HG03439 (cell line): Measurements from ENCODE around the gene TICAM2.

Experiments
- ATAC-seq: cut with Tn5 transposase; IDR thresholded peaks from one replicate; pipeline ENCODE4 v1.9.1; 2021; ENCODE audit warnings: mild to moderate bottlenecking, moderate library complexity; ENCODE audit not compliant: unreplicated experiment

TICAM2 gene

DNA sequence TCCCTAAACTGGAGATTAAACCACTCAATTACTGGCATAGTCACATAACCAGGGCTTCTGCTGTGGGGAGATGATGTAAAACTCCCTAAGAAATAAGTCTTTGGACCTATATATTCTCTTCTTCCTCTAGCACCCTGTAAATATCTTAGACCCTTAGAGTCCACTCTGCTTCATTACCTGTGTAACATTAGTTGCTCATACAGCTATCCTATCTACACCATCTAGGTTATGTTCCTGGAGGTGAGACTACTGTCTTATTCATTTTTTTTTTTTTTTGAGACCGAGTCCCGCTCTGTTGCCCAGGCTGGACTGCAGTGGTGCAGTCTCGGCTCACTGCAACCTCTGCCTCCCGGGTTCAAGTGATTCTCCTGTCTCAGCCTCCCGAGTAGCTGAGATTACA lies 9.6 kb upstream of the TICAM2 start:
- no peak for ATAC-seq

DNA sequence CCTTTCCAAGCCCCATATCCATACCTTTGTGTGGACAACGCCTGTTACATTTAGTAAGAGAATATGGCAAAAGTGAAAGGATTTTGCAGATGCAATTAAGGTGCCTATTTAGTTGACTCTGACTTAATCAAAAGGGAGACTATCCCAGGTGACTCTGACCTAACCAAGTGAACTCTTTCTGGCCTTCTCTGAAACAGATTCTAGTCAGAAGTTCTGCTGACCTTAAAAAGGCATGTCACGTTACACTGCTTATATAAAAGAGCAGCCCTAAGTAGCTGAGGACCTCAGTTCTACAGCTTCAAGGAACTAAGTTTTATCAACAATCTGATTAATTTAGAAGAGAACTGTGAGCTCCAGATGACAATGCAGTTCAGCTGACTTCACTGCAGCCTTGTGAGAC lies 5.7 kb upstream of the TICAM2 start:
- no peak for ATAC-seq

DNA sequence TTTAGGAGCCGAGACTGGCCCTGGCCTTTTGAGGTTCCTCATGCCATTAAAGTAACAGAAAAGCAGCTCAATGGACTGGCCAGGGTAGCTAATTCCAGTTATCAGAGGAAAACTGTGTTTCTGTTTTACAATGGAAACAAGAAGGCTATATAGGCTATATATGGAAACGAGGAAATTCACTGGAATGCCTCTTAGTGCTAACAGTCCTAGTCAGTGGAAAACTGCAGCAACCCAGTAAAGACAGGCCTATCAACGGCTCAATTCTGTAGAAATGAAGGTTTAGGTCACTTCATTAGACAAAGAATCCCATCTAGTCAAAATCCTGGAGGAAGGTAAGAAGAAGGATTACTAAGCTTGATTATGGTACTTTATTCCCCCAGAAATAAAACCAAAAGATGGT lies 3.2 kb upstream of the TICAM2 start:
- ATAC-seq = no peak

GRCh38 chr5:115602591-115603125 lies 379 bp upstream of the TICAM2 start:
- peak; percentile 9 for ATAC-seq

DNA sequence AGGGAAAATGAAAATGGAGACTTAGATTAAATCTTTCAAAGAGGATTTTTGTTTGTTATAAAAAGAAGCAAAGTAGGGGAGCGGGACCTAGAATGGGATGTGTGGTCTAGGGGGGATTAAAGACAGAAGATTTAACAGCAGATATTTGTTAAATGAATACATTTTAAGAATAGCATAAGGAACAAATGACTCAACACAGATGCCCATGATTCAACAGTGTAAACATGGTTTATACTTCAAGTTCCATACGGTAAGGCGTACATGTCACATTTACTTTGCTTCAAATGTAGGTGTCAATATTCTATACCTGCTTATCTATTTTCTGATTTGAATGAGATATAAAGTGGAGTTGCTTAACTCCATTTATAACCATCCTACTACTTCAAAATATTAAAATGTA lies 1.5 kb downstream of the TICAM2 start:
- no peak for ATAC-seq

GRCh38 chr5:115599924-115600323 lies 2.4 kb downstream of the TICAM2 start:
- no peak for ATAC-seq

DNA sequence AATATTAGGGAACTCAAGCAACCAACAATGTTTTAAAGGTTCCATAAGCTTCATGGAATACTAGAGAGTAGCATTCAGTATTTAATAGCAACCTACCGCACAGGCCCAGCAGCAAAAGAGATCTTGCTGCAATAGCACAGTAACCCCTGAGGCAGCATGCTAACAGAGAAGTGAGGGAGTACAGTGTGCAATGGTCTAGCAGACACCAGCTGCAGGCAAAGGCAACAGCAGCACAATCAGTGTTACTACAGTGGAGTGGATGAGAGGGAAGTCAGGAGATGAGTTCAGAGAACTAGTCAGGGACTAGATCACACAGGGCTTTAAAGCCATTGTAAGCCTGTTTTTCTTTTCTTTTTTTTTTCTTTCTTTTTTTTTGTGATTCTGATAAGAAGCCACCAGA lies 2.8 kb downstream of the TICAM2 start:
- ATAC-seq = no peak

DNA sequence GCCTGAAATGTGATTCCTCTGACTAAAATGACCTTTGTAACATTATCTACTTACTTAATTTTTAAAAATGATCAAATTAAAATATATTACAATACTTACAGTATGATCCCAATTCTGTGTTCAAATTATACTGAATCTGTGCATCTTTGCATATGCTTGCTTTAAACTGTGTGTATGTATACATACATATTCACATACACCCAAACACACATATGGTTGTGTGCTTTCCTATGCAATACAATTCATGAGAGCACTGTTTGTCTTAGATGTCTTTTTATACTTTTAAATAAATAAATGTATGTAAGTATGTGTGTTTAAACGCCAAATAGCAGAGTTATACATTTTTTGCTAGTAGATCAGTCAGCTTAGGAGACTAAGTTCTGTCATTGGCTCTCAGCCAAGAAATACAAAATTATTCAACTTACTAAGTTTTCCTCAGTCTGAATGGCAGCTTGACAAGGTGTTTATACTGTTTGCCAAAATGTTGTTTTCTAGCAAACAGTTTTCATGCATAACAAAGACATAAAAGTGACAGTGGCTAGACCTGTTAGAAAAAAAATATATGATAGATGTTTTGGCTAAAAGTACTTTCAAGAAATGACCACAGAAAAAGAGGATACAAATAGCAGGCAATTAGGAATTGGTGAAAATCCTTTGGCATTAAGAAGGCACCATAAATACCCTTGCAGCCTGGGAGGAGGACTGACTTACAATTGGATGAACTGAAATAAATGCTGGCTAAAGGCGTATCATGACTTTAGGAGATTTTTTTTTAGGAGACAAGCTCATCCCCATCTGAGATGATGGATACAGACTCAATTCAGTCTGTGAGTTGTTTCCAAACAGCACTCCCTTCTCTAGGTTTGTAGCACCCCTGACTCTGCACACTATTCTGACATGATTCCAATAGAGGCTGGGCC lies 7.9 kb downstream of the TICAM2 start:
- no peak for ATAC-seq

DNA sequence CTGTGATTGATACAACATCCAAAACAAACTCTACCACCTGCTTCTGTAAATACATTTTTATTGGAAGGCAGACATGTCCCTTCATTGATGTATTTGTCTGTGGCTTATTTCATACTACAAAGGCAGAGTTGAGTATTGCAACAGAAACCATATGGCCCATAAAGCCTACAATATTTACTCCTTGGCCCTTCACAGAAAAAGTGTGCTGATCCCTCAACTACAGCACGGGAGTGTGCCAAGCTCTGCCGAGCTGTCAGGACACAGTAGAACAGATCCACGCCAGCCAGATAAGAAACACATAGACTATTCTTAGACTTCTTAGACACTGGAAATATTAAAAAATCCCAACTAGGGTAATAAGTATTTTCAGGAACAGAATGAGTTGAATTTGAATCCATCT lies 13.2 kb downstream of the TICAM2 start:
- ATAC-seq = no peak

DNA sequence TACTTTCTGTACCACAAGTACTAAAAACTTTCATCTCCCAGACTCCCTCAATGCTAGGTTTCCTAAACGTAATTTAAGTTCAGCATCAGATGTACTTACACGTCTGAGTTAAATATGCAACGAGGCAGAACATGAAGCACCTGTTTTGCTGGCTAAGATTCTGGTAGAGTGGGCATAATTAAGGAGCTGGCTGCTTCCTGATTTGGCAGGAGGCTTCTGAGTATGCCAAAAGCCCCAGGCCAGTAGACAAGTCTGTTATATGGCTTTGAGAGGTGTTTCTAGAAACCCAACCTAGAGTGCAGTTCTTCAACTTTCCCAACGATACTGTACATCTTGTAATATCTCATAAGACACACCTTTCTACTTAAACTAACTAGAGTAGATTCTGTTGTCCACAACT lies 13.6 kb downstream of the TICAM2 start:
- no peak for ATAC-seq

GRCh38 chr5:115586525-115587146 lies 15.6 kb downstream of the TICAM2 start:
- no peak for ATAC-seq

DNA sequence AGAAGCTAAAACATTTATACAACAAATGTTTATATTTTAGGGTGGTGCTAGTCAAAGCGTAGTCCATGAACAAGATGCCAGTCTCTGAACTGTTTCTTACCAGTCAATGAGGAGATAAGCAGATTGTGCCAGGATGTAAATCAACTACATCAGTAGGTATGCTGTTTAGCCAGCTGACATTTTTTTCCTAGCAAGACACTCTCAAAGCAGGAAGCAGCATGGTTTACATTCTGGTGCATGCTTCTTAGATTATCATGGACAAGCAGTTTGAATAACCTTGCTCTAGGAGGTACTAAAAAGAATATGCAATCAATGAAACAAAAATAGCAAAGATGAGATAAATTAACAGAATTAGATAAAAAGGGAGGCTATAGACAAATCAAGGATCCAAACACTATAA lies 17.0 kb downstream of the TICAM2 start:
- no peak for ATAC-seq

GRCh38 chr5:115584501-115584900 lies 17.8 kb downstream of the TICAM2 start:
- ATAC-seq = no peak

GRCh38 chr5:115583474-115583873 lies 18.8 kb downstream of the TICAM2 start:
- ATAC-seq = no peak

DNA sequence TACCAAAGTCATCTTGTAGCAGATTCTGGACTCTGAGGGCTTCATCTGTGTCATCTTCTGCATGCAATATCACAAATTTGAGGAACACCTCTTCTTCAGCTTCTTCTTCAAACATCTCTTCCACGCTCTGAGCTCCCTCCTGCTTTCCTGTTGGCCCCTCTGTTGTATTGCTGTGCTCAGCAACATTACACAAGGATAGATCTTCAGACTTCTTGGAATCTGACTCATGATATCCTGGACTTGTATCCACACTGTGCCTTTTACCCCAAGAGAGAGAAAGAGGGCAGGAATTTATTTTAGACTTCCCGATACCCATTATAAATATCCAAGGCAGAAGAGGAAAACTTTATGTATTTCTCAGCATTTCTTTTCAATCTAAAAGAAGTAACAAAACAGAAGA lies 21.3 kb downstream of the TICAM2 start:
- ATAC-seq = no peak

DNA sequence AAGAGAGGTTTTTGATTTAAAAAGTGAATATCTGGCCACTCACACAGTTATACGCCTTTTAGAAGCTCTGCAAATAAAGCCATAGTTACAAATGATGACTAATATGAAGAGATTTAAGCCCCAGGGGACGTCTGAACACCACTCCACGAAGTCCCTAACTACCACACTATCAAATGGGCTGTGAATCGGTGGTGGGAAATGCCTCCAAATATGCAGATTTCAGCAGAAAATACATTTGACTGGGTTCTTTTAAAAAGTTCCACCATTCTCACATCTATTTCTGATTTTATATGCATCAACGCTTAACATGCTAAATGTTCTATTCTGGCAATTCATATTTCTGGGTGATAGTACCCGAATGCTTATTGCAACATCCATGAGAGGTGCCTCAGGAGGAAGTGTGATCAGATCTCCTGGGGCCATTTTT lies 22.5 kb downstream of the TICAM2 start:
- ATAC-seq = peak; percentile 55

- ATAC-seq = no peak
These were observed 23.1 kb downstream of the TICAM2 start for GRCh38 chr5:115579216-115579615.

GRCh38 chr5:115578657-115579056 lies 23.6 kb downstream of the TICAM2 start:
- ATAC-seq = peak; percentile 47

- ATAC-seq = no peak
These were observed 24.5 kb downstream of the TICAM2 start for GRCh38 chr5:115577741-115578140.

- ATAC-seq = no peak
These were observed 24.9 kb downstream of the TICAM2 start for GRCh38 chr5:115577329-115577728.

DNA sequence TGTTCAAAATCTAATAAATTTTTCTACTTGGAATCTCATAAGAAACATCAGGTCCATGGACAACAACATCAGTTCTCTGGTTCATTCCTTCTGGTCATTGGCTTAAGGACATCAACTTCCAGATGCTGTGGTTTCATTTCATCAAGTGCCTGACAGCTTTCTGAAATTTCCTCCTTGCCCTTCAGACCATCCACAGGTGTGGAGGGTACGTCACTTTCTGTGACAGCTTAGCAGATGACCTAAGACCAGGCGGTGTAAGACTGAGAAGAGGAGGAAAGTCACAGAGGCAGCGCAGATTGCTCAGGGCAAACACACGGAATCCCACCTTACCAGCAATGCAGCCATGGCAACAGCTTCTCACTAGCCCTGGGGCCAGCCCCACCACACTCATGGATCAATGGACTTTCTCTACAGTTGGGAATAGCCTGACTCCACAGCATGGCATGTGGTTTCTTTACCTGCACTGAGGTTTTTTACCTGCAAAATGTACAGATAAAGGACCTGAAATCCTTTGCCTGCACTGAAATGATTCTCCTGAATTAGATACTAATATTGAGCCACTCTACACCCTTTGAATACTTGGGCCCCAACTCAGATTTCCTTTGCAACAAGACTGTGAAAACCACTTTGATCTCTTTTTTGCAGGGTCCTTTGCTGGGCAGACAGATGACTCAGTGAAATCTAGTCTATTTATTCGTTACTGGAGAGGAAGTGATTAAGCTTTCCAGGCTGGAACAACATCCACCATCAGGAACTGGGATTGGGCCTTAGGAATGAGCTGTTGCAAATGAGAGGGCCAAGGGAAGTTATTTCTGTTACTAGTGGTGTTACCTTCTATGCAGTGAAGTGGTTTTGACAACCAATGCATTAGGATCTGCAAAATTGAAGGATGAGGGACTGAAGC lies 26.9 kb downstream of the TICAM2 start:
- ATAC-seq = no peak
